Adrenal gland (tissue), 5 donors: ENCODE measurements around the gene KRT72.

Source experiments
- CTCF ChIP-seq, 6 experiments: fragments of 450-650 bp in 4 of 6; fragments of 200-600 bp in 2 of 6; sonication (generic) in 1 of 6; IDR thresholded peaks; 1 replicate in 5 of 6; 2 replicates in 1 of 6; pipeline versions ENCODE4 v1.5.1 to v1.8.0; 2016 to 2021; ENCODE audit warnings: antibody characterized with exemption in 6 of 6, mild to moderate bottlenecking in 2 of 6, moderate library complexity in 1 of 6
- POLR2A ChIP-seq, 2 donors: fragments of 450-650 bp; IDR thresholded peaks; one replicate each; pipeline ENCODE4 v1.6.1; 2017; ENCODE audit warnings: antibody characterized with exemption in 2 of 2, mild to moderate bottlenecking in 2 of 2, moderate library complexity in 1 of 2
- donor health status: DM: no; HTN: no; CAD: no.

GRCh38 chr12:52578469-52578868, 22.8 kb downstream of the KRT72 start:
- no peak for TF ChIP-seq CTCF (IDR thresholded peaks at IDR 0.05)
- no peak for TF ChIP-seq POLR2A (IDR thresholded peaks at IDR 0.05)
